ENCODE data around the gene COPB1. TPM values are rescaled to one million over a fixed set of nuclear protein-coding genes. Genes with fewer than 3 reads are reported as not detected.

The COPB1 gene, protein sequence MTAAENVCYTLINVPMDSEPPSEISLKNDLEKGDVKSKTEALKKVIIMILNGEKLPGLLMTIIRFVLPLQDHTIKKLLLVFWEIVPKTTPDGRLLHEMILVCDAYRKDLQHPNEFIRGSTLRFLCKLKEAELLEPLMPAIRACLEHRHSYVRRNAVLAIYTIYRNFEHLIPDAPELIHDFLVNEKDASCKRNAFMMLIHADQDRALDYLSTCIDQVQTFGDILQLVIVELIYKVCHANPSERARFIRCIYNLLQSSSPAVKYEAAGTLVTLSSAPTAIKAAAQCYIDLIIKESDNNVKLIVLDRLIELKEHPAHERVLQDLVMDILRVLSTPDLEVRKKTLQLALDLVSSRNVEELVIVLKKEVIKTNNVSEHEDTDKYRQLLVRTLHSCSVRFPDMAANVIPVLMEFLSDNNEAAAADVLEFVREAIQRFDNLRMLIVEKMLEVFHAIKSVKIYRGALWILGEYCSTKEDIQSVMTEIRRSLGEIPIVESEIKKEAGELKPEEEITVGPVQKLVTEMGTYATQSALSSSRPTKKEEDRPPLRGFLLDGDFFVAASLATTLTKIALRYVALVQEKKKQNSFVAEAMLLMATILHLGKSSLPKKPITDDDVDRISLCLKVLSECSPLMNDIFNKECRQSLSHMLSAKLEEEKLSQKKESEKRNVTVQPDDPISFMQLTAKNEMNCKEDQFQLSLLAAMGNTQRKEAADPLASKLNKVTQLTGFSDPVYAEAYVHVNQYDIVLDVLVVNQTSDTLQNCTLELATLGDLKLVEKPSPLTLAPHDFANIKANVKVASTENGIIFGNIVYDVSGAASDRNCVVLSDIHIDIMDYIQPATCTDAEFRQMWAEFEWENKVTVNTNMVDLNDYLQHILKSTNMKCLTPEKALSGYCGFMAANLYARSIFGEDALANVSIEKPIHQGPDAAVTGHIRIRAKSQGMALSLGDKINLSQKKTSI
- 314 and 316 TPM in 2 replicates for total RNA-seq

DNA sequence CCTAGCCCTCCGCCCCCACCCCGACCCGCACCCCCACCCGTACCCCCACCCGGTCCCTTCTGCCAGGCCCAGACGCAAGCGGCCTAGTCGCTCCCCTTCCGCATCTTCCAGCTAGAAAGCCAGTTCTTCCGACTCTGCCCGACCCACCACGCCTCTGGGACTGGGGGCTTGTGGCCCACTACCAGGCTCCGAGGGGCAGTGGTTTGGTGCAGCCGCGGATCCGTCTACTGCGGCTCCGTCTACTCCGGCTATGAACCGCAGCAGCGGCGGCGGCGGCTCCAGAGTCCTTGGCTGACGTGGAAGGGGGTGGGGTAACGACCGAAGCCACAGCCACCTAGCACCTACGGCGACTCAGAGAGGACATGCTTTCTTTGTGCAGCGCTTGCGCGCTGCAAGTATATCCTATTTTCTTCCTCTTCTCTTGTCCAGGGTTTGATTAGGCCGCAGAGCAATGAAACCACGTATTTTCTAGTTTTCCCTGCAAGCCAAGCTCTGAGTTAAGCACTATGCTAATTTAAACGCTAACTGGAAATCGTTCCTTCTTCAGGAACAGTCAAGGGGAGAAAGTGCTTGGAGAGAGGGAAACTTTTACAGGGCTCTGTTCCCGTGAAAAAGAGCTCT is at the start of gene COPB1:
Gene COPB1 (minus strand): TSS at position 252 of the 621 bp plus-strand sequence. CDS start 883 bp downstream, outside the sequence.

DNA sequence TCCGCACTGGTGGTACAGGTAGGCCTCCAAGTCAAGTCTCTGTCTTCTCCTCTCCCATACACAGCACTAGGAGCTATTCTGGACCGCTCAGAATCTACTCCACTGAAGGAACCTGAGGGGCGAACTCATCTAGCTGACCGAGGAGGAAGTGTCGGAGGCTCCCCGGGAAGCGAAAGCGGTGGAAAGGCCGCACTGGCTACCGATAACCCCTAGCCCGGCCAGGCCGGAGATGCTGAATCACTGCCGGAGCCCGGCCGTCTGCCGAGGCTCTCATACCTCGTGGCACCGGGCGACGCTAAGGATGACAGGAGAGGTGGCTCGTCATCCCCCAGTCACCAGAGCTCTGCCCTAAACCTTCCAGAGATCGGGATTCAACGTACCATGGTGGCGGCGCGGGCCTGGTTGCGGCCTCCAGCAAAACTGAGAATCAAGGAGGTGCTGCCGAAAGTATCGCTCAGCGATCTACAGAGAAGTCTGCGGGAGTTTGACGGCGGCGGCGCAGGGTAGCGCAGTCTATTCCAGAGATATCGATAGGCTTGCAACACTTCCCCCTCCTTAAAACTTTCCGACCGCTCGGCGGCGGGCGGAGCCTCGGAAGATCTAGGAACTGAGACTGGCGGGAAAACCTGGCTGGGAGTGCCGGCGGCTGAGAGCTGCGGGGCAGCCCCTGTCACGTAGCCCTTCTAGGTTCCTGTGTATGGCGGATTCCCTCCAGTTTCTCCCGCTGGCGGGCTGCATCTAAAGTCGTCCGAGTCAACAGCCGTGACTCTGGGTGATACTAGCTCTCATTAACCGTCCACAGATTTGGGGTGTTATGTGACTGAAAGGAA is 20.5 kb upstream of the COPB1 start, which contains the start of gene PSMA1:
Gene PSMA1 (minus strand): TSS at position 470 of the 830 bp plus-strand sequence. CDS start 87 bp downstream, at position 383.

Other genes with a start within 250 kb of the COPB1 start
- 99.1 and 178 TPM in 2 replicates for gene RRAS2, start 140.6 kb downstream of the COPB1 start, total RNA-seq
- 221 and 250 TPM in 2 replicates for gene PSMA1, start 20.6 kb upstream of the COPB1 start, total RNA-seq
- 0.76 and 2.6 TPM in 2 replicates for gene PDE3B, start 144.0 kb upstream of the COPB1 start, total RNA-seq